ENCODE results near the gene FBXO17.
"Not testable (repeated sequence)": the region's sequence is repeated elsewhere in the genome, so short reads cannot be mapped to it uniquely, and the experiment has no call there.

FBXO17 gene

DNA sequence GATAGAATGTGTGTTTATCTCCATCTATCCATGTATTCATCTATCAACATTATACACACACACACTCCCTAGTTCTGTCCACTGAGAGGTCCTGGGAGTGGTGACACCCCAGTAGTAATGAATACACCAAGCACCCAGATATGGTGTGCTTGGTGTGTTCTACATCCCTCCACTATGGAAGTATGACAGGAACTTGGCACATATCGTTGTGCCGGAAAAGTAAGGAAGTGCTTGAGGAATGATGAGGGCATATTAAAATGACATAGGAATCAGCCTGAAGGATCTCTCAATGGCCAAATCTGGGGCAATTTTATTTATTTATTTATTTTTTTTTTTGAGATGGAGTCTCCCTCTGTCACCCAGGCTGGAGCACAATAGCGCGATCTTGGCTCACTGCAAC, 28.3 kb upstream of the FBXO17 start:
- Histone ChIP-seq H3K27me3 (ENCODE audit: control insufficient read depth, insufficient read depth, low read length, poor library complexity, severe bottlenecking) (no peaks in the 10 kb centered on the region), H3K36me3 (ENCODE audit: control insufficient read depth, insufficient read depth, low read length) (no peaks in the 10 kb centered on the region), H3K9me3 (ENCODE audit: control insufficient read depth, low read length) (no peaks in the 10 kb centered on the region), H3K4me3 (ENCODE audit: insufficient read depth, low read depth, low read length) (no peak overlapping the region), H3K4me1 (ENCODE audit: control insufficient read depth, insufficient read depth, low read length) (no peaks in the 10 kb centered on the region), H3K27ac (ENCODE audit: insufficient read depth, low read depth, low read length, poor library complexity, severe bottlenecking) (no peak overlapping the region)
- WGBS, 2 experiments = 93 to 97% methylated on average over 4 of the region's 4 CpGs

DNA sequence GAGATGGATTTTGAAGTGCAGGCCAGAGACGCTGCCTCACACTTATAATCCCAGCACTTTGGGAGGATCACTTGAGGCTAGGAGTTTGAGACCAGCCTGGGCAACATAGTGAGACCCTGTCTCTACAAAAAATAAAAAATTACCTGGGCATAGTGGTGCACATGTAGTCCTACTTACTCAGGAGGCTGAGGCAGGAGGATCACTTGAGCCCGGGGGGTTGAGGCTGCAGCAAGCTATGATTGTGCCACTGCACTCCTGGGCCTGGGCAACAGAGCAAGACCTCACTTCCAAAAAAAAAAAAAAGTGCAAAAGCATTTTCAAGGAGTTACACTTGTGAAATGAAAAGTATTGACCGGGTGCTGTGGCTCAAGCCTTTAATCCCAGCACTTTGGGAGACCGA, 27.6 kb upstream of the FBXO17 start:
- H3K4me3 ChIP-seq (ENCODE audit: insufficient read depth, low read depth, low read length) = no peak overlapping the region
- H3K4me1 ChIP-seq (ENCODE audit: control insufficient read depth, insufficient read depth, low read length) = no peaks in the 10 kb centered on the region
- no peaks in the 10 kb centered on the region for H3K27me3 ChIP-seq (ENCODE audit: control insufficient read depth, insufficient read depth, low read length, poor library complexity, severe bottlenecking)
- no peak overlapping the region for H3K27ac ChIP-seq (ENCODE audit: insufficient read depth, low read depth, low read length, poor library complexity, severe bottlenecking)
- no peaks in the 10 kb centered on the region for H3K9me3 ChIP-seq (ENCODE audit: control insufficient read depth, low read length)
- no peaks in the 10 kb centered on the region for H3K36me3 ChIP-seq (ENCODE audit: control insufficient read depth, insufficient read depth, low read length)
- 87 to 90% methylated on average over 4 of the region's 4 CpGs for WGBS, 2 experiments

DNA sequence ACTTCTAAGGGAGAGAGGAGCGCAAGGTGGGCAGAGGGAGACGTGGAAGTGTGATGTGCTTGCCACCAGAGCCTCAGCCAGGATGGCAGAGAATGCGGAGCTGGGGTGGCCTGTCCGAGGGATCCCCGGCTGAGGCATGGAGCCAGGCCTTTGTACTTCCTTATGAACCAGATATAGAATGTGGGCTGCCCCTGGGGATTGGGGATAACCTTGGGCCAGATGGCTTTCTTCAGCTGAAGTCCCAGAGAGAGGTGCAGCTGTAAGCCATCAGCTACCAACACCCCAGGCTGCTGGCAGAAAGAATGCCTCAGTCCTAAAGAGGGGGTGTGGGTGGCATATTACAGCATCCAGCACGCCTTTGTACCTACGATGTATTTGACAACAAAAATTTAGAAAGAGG, 25.5 kb upstream of the FBXO17 start:
- Histone ChIP-seq H3K4me3 (ENCODE audit: insufficient read depth, low read depth, low read length) (no peak overlapping the region), H3K27ac (ENCODE audit: insufficient read depth, low read depth, low read length, poor library complexity, severe bottlenecking) (no peak overlapping the region), H3K9me3 (ENCODE audit: control insufficient read depth, low read length) (no peaks in the 10 kb centered on the region), H3K4me1 (ENCODE audit: control insufficient read depth, insufficient read depth, low read length) (no peaks in the 10 kb centered on the region), H3K27me3 (ENCODE audit: control insufficient read depth, insufficient read depth, low read length, poor library complexity, severe bottlenecking) (no peaks in the 10 kb centered on the region), H3K36me3 (ENCODE audit: control insufficient read depth, insufficient read depth, low read length) (no peaks in the 10 kb centered on the region)
- WGBS, 2 experiments = 87 to 94% methylated on average over 7 of the region's 7 CpGs

DNA sequence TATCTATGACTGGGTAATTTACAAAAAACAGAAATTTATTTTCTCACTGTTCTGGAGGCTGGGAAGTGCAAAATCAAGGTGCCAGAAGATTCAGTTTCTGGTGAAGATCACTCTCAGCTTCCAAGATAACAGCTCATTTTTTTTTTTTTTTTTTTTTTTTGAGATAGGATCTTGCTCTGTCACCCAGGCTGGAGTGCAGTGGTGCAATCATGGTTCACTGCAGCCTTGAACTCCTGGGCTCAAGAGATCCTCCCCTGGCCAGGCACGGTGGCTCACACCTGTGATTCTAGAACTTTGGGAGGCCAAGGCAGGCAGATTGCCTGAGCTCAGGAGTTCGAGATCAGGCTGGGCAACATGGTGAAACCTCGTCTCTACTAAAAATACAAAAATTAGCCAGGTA, 22.0 kb upstream of the FBXO17 start:
- not testable (repeated sequence) for H3K27me3 ChIP-seq (ENCODE audit: control insufficient read depth, insufficient read depth, low read length, poor library complexity, severe bottlenecking); H3K36me3 ChIP-seq (ENCODE audit: control insufficient read depth, insufficient read depth, low read length); H3K9me3 ChIP-seq (ENCODE audit: control insufficient read depth, low read length); H3K27ac ChIP-seq (ENCODE audit: insufficient read depth, low read depth, low read length, poor library complexity, severe bottlenecking); H3K4me3 ChIP-seq (ENCODE audit: insufficient read depth, low read depth, low read length); H3K4me1 ChIP-seq (ENCODE audit: control insufficient read depth, insufficient read depth, low read length)
- 91 to 92% methylated on average over 3 of the region's 3 CpGs for WGBS, 2 experiments

DNA sequence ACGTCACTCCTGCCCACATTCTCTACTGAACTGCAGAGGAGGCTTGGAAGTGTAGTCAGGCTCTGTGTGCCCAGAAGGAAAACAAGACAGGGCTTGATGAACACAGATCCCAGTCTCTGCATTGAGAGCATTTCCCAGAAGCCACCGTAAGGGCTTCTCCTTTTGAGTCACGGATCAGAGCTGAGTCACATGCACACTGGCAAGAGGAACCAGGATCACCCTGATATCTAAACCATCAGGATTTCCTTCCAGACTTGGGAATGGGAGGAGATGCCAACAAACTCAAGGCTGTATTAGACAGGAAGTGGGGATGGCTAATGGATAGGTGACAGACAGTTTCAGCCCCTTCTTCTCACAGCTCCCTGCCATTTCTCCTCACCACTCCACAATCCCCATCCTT, 17.7 kb upstream of the FBXO17 start:
- Histone ChIP-seq H3K36me3 (ENCODE audit: control insufficient read depth, insufficient read depth, low read length) (no peaks in the 10 kb centered on the region), H3K27ac (ENCODE audit: insufficient read depth, low read depth, low read length, poor library complexity, severe bottlenecking) (no peak overlapping the region), H3K4me1 (ENCODE audit: control insufficient read depth, insufficient read depth, low read length) (peaks cover 7% of the 10 kb centered on the region), H3K9me3 (ENCODE audit: control insufficient read depth, low read length) (no peaks in the 10 kb centered on the region), H3K4me3 (ENCODE audit: insufficient read depth, low read depth, low read length) (no peak overlapping the region), H3K27me3 (ENCODE audit: control insufficient read depth, insufficient read depth, low read length, poor library complexity, severe bottlenecking) (no peaks in the 10 kb centered on the region)
- 85 to 89% methylated on average over 3 of the region's 3 CpGs for WGBS, 2 experiments

DNA sequence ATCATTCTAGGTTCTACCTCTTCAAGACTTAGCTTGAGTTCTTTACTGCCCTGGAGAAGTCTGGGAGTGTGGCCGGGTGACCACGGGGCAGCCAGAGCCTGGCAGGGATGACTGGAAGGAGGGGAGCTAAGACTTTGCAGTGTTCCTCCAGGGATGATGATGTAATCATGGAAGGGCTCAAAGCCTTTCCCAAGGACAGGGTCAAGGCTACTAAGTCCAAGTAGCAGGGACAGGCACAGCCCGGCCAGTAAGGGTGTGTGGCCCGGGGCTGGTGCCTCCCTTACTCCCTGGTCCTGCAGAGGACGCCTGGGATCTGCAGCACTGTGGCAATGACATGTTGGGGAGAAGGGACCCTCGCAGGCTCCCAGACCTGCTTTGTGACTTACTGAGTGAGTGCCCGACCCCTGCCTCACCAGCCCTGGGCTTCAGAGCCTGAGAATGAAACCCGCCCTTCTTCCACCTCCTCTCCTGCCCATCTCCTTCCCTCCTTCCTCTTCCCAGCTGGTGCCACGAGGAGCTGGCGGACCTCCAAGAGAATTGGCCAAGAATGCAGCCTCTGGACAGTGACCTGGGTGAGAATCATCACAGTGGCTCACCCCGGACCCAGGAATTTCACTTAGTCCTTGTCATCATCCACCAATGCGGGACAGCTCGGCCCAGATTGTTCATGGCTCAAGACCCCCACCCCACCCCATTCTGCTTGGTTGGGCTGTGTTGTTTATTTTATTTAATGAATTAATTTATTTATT, 15.6 kb upstream of the FBXO17 start:
- Histone ChIP-seq H3K36me3 (ENCODE audit: control insufficient read depth, insufficient read depth, low read length) (no peaks in the 10 kb centered on the region), H3K27ac (ENCODE audit: insufficient read depth, low read depth, low read length, poor library complexity, severe bottlenecking) (no peak overlapping the region), H3K27me3 (ENCODE audit: control insufficient read depth, insufficient read depth, low read length, poor library complexity, severe bottlenecking) (no peaks in the 10 kb centered on the region), H3K9me3 (ENCODE audit: control insufficient read depth, low read length) (no peaks in the 10 kb centered on the region), H3K4me3 (ENCODE audit: insufficient read depth, low read depth, low read length) (no peak overlapping the region), H3K4me1 (ENCODE audit: control insufficient read depth, insufficient read depth, low read length) (peaks cover 7% of the 10 kb centered on the region)
- WGBS, 2 experiments = 90 to 91% methylated on average over 13 of the region's 13 CpGs

DNA sequence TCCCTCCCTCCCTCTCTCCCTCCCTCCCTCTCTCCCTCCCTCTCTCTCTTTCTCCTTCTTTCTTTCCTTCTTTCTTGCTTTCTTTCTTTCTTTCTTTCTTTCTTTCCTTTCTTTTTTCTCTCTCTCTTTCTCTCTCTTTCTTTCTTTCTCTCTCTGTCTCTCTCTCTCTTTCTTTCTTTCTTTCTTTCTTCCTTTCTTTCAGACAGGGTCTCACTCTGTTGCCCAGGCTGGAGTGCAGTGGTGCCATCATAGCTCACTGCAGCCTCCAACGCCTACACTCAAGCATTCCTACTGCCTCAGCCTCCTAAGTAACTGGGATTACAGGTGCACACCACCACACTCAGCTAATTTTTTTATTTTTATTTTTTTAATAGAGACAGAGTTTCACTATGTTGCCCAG, 14.1 kb upstream of the FBXO17 start:
- not testable (repeated sequence) for H3K4me3 ChIP-seq (ENCODE audit: insufficient read depth, low read depth, low read length); H3K27ac ChIP-seq (ENCODE audit: insufficient read depth, low read depth, low read length, poor library complexity, severe bottlenecking); H3K36me3 ChIP-seq (ENCODE audit: control insufficient read depth, insufficient read depth, low read length); H3K27me3 ChIP-seq (ENCODE audit: control insufficient read depth, insufficient read depth, low read length, poor library complexity, severe bottlenecking); H3K4me1 ChIP-seq (ENCODE audit: control insufficient read depth, insufficient read depth, low read length); H3K9me3 ChIP-seq (ENCODE audit: control insufficient read depth, low read length)
- WGBS, 2 experiments = 86 to 91% methylated on average over 1 of the region's 1 CpG

DNA sequence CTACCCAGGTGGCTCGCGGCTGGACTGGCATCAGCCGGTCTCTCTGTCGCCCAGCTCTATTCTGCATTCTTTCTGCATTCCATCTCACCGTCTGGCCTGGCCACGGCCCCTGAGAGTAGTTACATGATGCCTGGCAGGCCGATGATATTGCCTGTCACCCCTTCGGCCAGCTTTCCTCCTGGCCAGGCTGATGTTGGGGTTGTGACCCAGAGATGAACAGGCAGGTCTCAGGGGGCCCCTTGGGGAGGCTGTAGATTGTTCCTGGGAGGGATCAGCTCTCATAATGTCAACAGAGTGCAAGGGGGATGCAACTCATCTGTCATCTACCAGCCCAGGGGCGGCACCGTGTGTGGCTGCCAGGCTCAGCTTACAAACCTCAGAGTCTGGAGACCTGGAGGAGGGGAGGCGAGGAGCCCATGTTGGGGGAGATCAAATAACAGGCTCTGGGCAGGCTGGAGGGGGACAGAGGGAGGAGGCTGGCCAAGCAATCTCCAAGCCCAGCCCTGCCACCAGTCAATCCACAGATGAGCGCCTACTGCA, 13.6 kb upstream of the FBXO17 start:
- Histone ChIP-seq H3K9me3 (ENCODE audit: control insufficient read depth, low read length) (no peaks in the 10 kb centered on the region), H3K4me3 (ENCODE audit: insufficient read depth, low read depth, low read length) (no peak overlapping the region), H3K4me1 (ENCODE audit: control insufficient read depth, insufficient read depth, low read length) (peaks cover 7% of the 10 kb centered on the region), H3K27me3 (ENCODE audit: control insufficient read depth, insufficient read depth, low read length, poor library complexity, severe bottlenecking) (no peaks in the 10 kb centered on the region), H3K36me3 (ENCODE audit: control insufficient read depth, insufficient read depth, low read length) (no peaks in the 10 kb centered on the region), H3K27ac (ENCODE audit: insufficient read depth, low read depth, low read length, poor library complexity, severe bottlenecking) (peak overlapping the region; percentile 62)
- WGBS, 2 experiments = 17 to 21% methylated on average over 12 of the region's 12 CpGs

DNA sequence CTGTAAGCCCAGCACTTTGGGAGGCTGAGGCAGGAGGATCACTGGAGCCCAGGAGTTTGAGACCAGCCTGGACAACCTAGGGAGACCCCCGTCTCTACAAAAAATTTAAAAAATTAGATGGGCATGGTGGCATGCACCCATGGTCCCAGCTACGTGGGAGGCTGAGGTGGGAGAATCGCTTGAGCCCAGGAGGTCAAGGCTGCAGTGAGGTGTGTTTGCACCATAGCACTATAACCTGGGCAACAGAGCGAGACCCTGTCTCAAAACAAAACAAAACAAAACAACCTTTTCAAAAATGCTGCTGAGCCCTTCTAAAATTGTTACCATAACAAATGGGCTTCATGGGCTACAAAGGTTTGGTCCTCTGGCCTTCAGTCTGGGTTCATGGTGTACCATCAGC, 13.1 kb upstream of the FBXO17 start:
- not testable (repeated sequence) for H3K36me3 ChIP-seq (ENCODE audit: control insufficient read depth, insufficient read depth, low read length)
- WGBS, 2 experiments = 91 to 94% methylated on average over 4 of the region's 4 CpGs

DNA sequence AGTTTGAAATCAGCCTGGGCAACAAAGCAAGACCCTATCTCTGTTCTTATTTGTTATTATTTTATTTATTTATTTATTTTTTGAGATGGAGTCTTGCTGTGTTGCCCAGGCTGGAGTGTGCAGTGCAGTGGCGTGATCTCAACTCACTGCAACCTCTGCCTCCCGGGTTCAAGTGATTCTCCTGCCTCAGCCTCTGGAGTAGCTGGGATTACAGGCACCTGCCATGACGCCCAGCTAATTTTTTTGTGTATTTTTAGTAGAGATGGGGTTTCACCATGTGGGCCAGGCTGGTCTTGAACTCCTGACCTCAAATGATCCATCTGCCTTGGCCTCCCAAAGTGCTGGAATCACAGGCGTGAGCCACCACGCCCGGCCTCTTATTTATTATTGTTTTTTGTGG, 12.2 kb upstream of the FBXO17 start:
- H3K4me1 ChIP-seq (ENCODE audit: control insufficient read depth, insufficient read depth, low read length); H3K27ac ChIP-seq (ENCODE audit: insufficient read depth, low read depth, low read length, poor library complexity, severe bottlenecking); H3K9me3 ChIP-seq (ENCODE audit: control insufficient read depth, low read length); H3K36me3 ChIP-seq (ENCODE audit: control insufficient read depth, insufficient read depth, low read length); H3K27me3 ChIP-seq (ENCODE audit: control insufficient read depth, insufficient read depth, low read length, poor library complexity, severe bottlenecking); H3K4me3 ChIP-seq (ENCODE audit: insufficient read depth, low read depth, low read length): not testable (repeated sequence)
- 88 to 94% methylated on average over 6 of the region's 6 CpGs for WGBS, 2 experiments

More for the DNA sequence above, 13.1 kb upstream of the FBXO17 start:
- H3K27me3 ChIP-seq (ENCODE audit: control insufficient read depth, insufficient read depth, low read length, poor library complexity, severe bottlenecking); H3K4me1 ChIP-seq (ENCODE audit: control insufficient read depth, insufficient read depth, low read length); H3K4me3 ChIP-seq (ENCODE audit: insufficient read depth, low read depth, low read length); H3K9me3 ChIP-seq (ENCODE audit: control insufficient read depth, low read length): not testable (repeated sequence)
- peak overlapping the region; percentile 62 for H3K27ac ChIP-seq (ENCODE audit: insufficient read depth, low read depth, low read length, poor library complexity, severe bottlenecking)
